ENCODE measurements around the gene RAB15.

The RAB15 gene

DNA sequence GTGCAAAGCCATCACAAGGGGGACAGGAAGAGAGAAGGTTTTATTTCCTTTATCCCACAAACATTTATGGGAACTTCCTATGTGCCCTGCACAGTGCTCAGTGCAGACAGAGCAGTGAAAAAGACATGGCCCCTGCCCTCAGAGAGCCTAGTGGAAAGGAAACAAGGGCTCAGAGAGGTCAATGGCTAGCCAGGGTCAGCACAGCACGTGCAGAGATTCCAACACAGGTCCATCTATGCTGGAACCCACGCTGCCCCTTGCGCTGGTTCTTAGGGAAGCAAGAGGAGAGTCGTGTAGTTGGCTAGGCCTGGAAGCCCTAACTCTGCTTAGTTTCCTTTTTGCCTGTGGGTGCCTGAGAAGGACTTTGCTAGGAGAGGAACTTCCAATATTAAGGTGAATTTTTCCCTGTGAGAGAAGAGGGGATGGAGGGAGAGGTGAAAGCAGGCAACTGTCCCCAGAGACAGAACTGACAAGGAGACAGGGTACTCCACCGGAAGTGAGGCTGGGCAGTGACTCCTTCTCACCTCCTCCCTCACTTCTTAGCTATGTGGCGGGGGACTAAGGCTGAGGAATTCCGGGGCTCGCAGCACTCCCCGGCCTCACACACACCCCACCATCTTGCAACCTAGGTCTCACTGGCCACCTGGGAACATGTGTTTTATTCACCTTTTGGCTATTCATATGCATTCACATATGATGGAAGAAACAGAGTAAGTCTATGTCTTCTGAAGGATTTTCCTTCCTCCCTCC, 17.5 kb downstream of the RAB15 start:
- no peak for DNase-seq (ENCODE audit: low spot score)

DNA sequence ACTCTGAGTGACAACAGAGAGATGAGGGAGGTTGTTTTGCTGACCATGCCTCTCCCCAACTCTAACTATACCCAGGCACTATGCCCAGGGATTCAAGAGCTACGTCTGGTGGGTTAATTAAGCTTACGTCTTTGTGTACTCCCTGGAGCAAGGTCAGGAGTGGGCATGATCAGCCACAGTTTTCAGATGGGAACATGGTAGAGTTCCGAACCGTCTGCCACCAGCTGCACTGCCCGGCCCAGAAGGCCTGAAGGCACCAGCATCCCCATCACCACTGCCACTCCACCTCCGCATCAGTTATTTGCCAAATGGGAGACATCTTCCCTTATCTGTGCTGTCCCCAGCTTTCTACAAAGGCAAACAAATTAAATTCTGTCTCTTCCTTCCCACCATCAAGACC, 18.5 kb downstream of the RAB15 start:
- DNase-seq (ENCODE audit: low spot score) = no peak

DNA sequence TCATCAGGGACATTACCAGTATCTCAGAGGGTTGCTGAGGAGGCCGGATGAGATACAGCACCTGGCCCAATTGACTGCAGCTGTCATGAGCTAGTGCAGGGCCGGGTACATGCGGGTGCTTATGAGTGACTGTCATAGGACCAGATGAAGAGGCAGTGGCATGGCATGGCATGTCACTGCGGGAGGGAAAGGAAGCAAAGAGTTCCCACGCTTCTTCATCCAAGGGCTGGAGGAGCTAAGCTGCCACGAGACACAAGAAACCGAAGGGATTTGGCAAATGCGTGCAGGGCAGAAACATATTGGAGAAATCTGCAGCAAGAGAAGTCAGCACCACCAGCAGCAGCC, 18.9 kb downstream of the RAB15 start:
- DNase-seq (ENCODE audit: low spot score) = no peak

DNA sequence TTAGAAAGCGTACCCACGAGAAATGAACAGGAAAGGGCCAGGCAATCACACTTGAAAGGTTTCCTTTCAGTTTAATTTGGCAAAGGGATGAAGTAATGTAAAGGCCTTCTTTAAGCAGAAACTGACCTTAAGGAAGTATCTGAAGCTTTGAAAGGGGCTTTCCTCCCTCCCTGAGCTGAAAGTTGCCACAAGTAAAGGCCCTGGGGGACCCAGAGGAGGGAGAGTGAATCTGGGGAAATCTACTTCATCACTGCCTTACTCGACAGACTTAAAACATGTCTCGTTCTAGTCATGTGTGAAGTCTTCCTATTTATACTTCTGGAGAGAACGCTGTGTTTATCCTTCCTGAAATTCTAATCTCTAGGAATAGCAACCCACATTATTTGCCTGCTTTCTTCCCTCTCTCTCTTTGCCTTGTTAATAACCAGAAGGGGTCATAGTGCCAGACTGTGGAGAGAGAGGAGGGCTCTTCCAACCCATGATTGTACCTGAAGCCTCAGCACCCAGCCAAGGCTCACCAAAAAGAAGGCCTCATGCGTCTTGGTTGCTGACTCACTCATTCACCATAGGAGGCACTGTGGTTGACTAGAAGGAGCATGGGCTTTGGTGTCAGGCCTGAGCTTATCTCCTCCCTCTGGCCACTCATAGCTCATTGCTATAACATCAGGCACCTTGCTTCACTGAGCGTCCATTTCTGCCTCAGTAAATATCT, 19.4 kb downstream of the RAB15 start:
- DNase-seq (ENCODE audit: low spot score) = no peak

DNA sequence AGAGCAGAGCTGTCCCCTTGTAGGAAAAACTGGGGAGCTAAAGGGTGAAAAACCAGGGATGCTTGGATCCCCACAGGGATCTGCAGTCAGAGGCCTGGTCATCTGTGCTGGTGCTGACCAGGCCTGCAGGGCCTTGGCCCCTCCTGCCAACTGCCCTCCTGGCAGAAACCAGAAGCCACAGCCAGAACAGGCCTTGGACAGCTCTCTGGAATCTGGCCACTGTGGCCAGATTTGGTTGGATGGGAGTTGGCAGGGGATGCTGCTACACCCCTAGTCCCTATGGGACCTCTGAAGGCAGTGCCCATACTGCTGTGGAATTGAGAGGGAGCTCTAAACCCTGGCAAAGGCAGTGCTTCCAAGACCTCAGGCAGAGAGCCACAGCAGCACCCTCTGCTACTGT, 20.4 kb downstream of the RAB15 start:
- DNase-seq (ENCODE audit: low spot score) = no peak

DNA sequence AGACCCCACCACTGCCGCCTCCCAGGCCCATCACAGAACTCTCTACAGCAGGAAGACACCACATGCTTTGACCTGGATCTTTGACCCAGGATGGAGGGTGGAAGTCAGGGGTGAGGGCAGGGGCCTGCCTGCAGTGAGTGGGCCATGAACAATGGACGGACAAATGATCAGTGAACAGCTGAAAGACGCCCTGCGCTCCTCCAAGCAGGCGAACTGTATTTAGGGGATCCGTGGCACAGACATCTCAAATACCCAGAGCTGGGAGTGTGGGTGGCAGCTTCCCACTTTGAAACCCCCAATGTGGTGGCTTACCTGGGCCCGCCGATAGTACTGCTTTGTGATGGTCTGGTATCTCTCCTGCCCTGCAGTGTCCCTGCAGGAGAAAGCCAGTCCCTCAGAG, 20.8 kb downstream of the RAB15 start:
- no peak for DNase-seq (ENCODE audit: low spot score)

DNA sequence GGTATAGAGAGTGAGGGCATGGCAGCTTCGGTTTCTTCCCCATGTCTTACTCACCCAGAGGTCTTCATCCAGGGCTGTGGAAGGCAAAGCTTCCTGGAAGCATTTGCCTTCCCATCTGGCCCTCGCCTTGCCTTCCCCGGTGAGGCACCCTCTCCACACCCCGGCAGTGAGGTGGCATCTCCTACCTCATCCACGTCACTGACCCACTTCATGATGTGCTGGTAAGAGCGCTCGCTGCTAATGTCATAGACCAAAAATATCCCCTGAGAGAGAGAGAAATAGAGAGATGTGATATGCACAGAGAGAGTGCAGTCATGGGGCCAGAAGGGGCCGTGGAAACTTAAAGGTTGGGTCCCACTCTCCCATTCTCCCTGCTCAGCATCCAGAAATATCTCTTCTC, 21.2 kb downstream of the RAB15 start:
- no peak for DNase-seq (ENCODE audit: low spot score)

DNA sequence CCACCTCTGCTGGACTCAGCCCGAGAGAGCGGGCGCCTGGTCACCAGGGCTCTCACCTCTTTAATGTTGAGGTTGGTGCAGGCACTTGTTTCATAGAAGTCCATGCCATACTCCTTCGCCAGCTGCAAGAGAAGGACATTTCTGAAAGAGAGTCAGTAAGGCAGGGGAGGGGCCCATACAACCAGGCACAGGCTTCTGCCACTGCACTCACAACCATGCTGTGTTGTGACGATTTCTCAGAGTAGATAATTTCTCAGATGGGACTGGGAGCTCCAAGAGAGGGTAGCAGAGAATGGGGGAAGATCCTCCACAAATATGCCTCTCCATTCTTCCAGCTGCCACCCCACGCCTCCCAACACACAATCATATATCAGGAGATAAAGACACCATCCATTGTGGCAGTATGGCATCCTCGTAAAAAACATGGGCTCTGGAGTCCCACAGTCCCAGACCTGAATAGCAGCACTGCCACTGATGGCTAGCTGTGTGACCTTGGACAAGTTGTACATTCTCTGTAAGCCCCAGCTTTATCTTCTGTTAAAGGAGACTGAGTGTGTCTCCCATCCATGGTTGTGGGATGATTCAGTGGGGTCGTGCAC, 23.4 kb downstream of the RAB15 start:
- no peak for DNase-seq (ENCODE audit: low spot score)

DNA sequence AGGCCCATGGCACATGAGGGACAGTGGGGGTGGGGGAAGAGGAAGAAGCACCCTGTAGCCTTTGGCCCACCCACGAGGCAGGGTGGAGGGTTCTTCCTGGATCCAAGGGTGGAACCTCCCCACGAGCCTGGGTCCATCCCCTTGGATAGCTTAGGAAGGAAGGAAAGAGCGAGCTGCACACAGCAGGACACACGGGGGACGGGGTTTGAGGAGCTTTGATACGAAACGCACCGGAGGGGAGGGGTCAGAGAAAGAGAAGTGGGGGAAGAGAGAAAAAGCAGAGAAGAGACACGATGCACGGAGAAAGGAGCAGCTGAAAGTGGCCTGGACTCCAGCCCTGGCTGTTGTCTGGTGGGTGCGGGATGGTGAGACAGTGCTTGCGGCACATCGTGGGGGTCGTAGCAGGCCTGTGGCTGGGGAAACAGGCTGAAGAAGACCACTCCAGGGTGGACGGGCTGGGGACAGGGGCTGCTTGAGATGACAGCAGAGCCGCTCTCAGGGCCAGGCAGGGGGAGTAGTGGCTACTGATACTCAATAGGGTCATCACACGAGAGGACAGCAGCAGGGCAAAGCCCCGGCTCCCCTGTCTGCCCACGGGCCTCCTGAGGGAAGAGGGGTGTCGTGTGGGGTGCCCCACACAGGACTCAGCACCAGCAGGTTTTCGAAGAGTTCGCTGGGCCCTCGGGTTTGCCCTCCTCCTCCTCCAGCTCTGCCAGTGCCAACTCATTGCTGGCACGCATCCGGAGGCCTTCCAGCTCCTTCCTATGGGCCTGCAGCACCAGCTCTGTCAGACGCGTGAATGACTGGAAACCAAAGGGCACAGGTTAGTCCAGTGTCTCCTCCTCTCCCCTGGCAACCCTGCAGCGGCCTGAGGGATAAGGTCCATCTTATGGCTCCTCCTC, 24.2 kb downstream of the RAB15 start:
- DNase-seq (ENCODE audit: low spot score) = no peak

DNA sequence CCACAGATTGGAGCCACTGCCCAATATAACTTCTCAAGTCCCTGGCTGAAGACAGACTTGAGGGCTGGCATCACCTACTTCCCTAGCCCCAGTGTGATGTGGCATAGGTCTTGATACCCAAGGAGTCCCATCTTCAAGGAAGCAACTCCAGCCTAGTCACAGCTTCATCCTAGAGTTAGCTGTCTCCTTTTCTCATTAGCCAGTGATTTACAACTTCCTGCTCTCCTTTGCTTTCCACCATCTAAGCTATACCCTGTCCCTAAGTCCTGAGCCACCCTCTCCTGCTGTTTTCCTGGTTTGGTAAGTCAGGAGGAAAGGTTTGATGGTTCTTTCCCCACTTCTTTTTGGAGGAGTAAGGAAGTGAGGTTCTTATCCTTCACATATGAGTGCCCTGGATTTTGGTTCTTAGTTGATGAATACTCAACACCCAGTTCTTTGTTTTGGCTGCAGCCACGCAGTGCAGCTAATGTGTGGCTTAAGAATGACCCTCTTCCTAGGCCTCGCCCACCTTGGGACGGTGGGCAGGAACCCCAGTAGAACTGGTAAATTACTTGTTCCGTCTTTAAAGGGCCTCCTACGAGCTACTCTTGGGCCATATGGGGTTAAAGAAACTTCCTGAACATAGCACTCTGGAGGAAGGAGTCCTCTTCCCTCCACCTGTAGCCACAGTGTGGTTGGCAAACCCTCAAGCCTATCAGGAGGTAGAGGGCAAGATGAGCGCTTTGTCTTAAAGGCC, 25.7 kb downstream of the RAB15 start:
- no peak for DNase-seq (ENCODE audit: low spot score)

DNA sequence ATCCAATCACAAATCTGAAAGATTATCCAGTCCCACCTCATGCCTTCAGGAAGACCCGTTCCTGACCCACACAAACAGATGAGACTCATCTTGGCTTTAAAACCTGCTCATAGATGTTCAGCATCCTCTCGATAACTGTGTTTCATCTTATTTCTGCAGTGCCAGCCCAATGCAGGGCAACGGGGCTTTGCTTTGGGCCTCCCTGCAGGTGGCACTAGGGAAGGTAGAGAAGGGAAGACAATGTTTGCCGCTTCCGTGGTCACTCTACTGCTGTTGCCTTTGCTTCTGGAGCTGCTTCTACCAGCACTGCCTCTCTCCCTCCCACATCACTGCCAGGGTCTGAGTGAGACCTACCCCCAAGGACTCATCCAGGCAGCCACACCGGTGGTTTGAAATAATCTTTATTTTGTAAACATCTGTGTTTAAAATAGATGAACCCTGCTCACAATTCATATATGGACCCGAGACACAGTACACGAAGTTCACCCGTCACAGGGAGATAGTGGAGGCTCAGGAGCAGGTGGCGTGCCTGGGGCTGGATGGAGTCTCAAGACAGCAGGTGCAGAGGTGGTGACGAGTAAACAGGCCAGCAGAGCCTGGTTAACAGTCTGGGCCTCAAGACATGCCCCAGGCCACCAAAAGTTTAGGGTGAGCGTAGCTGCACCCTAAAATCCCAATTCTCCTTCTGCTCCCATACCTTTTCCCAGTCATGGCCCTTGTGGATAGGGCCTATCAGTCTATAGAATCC, 26.5 kb downstream of the RAB15 start:
- no peak for DNase-seq (ENCODE audit: low spot score)

DNA sequence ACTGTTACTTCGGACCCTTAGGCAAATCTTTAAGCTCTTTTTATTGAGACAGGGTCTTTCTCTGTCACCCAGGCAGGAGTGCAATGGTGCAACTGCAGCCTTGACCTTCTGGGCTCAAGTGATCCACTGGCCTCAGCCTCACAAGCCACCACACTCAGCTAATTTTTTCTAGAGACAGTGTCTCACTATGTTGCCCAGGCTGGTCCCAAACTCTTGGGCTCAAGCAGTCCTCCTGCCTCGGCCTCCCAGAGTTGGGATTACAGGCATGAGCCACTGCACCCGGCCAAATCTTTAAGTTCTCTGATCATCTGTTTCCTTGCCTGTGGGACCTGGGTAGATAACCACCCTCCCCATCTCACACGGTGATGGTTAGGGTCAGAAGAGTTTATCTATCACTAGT, 27.3 kb downstream of the RAB15 start:
- no peak for DNase-seq (ENCODE audit: low spot score)

DNA sequence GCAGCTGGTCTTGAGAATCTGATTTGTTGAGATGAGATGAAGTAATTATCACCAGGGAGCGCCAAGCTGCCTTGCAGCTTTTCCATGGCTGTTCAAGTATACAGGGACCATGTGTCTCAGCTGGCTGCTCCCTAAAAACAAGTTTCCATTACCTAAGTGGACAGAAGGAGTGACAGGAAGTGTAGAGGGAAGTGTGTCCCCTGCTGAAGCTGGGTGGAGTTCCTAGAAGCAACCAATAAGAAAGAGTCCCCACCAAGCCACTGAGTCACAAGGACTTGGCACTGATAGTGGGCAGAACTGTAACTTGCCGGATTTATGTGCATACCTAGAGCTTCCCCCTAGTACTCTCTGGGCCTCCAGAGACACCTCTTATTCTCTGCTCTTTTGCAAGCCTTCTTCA, 28.1 kb downstream of the RAB15 start:
- no peak for DNase-seq (ENCODE audit: low spot score)

DNA sequence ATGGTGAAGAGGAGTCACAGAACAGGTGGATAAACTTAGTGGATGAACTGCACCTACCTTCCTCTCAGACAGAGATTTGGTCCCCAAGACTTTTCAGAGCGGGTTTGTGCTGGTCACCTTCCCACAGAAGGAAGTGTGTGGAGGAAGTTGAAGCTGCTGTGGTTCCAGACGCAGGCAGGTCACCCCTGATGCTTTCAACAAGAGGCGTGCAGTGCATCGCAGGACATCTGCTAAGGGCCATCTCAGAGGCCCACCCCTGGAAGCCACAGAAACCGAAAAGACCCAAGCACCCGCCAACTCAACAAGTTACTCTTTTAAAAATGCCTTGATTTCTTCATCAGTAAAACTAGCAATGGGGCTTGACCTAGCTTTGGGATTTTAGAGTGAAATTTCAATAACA, 28.6 kb downstream of the RAB15 start:
- DNase-seq (ENCODE audit: low spot score) = no peak

DNA sequence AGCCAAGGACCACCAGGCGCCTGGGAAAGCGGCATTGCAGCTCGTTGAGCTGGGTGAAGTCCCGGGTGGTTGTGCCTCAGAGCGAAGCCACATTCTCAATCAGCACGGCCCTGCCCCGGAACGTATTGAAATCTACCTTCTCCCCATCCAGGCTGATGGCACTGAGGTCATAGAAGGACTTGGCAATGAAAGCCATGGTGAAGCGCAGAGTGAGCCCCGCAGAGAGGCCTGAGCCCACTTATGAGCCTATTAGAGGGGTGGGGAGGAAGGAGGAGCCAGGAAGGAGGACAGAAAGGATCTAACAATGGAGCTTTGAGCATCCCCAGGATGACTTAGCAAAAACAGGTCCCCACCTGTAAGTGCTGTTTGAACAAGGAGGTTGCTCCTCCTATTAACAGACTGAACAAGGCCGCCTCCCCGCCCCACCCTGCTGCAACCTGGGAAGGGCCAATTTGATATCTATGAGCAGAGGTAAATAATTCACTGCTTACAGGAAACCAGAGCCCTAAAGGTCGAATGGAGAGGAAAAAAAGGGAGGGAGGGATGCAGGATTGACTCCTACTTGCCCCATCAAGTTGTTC, 29.5 kb downstream of the RAB15 start, which contains the start of gene GPX2:
Gene GPX2 (minus strand): TSS at position 215 of the 581 bp plus-strand sequence. CDS start 19 bp downstream, at position 196.
- DNase-seq (ENCODE audit: low spot score) = no peak

DNA sequence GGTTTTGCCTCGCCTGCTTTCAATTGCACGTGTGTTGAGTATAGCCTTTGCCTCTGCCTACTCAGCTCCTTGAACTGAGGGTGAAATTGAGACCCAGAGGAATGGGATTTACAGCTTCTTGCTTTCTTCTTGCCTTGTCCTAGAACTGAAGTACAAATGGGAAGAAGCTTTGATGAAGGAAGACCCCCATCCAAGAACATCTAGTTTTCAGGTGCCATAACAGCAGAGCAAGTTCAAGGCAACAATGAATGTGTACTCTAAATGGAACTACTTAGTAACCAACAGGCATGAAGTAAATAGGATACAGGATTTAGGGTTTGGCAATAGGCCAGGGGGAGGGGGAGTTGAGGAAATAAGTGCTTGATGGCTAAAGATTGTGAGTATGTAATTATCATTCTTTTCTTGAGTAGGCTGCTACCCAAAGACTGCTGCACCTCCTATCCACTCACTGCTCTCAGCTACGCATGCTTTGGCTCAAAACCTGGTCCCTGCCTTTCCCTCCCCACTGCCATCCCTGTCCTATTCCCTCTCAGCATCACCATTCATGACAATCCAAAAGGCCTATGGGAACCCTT, 31.7 kb downstream of the RAB15 start:
- DNase-seq (ENCODE audit: low spot score) = no peak

DNA sequence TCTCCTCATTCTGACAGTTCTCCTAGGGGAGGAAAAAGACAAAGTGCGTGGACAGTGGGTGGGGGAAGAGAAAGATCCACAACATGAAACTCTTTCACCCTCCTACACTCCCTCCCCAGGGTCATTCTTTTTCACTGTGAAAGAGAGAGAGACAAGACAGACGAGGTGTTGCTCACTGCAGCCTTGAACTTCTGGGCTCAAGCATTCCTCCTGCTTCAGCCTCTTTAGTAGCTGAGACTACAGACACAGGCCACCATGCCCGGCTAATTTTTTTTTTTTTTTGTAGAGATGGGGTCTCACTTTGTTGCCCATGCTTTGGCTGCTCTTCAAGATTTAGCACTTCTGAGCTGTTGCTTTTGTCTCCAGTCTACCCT, 32.3 kb downstream of the RAB15 start:
- DNase-seq (ENCODE audit: low spot score) = no peak

DNA sequence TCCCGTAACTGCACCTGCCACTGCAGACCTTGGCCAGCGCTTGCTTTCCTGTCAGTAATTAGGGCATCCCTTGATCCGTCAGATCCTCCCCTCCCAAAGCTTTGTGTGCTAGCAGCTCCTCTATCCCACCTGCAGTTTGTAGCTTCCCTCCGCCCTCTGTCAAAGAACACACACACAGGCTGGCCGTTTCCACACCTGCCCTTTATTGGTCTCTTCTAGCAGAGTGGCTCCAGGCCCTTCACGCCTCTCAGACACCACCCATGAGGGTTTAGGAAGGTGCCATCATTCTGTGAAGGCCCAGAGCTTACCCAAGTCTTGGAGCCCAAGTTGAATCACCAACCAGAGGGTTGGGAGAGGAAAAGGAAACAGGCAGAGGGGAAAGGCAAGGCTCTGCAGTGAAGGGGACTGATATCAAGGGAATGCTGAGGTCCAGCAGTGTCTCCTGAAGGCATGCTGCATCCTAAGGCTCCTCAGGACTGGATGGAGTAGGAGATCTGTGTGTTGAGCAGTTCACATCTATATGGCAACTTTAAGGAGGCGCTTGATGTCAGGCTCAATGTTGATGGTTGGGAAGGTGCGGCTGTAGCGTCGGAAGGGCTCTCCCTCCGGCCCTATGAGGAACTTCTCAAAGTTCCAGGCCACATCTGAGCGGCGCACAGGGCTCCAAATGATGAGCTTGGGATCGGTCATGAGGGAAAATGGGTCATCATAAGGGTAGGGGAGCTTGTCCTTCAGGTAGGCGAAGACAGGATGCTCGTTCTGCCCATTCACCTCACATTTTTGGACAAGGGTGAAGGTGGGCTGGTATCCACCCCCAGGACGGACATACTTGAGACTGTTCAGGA, 32.9 kb downstream of the RAB15 start:
- no peak for DNase-seq (ENCODE audit: low spot score)

DNA sequence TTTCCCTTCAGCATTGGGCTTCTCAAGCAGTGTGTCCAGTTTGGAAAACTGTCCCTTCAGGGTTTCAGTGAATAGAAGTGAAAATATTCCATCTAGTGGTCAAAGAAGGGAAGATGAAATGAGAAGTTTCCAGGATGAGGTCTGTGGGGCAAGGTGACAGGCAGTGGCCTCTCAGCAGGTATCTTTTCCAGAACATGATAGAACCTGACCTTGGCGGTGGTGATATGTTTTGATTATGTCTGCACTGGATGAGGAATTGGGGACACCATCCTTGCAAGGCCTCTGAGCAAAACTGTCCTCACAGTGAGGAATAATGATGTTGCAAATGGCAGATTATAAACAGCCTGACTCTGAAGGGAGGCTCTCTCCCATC, 34.3 kb downstream of the RAB15 start:
- no peak for DNase-seq (ENCODE audit: low spot score)
